GOT3 (cell line): ENCODE results near the gene ZNF32.

Experiments
- DNase-seq: peaks from one replicate; lab custom pipeline; 2025; ENCODE audit warnings: mixed read lengths; lab: John Stamatoyannopoulos, UW

ZNF32 gene, protein sequence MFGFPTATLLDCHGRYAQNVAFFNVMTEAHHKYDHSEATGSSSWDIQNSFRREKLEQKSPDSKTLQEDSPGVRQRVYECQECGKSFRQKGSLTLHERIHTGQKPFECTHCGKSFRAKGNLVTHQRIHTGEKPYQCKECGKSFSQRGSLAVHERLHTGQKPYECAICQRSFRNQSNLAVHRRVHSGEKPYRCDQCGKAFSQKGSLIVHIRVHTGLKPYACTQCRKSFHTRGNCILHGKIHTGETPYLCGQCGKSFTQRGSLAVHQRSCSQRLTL

DNA sequence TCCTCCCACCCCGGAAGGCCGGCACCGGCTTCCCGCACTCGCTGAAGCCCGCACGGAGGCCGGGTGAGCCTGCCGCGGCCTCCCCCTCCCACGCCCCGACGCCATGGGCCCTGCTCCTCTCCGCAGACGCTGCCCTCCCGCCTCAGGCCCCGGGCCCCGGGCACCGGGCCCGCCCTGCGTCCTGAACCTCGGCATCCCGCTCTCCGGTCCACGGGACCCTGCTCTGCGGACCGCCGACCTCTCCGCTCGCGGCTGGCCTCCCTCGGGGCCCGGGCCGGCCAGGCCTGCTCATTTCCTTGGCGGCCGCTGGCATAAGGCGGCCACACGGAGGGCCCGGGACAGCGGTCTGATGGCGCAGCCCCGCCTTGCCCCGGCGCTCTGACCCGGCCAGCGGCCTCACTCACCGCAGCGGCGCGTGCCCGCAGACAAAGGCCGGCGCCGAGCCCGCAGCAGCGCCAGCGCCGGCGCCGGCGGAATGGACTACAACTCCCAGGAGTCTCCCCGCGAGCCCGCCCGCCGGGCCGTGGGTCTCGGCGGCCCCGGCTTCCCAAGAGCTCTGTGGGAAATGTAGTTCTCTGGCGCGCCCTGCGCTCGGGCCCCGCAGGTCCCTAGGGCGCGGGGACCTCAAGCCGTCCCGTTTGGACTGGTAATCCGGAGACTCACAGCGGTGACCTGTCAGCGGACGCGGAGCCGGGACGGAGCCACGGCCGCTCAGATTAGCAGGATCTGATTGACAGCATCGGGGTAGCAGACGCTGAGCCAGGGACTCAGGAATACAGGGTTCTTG lies at the start of gene ZNF32:
Gene ZNF32 (minus strand): TSS at position 484 of the 787 bp plus-strand sequence. CDS start 2,748 bp downstream, outside the sequence.
- peak; percentile 29 for DNase-seq

DNA sequence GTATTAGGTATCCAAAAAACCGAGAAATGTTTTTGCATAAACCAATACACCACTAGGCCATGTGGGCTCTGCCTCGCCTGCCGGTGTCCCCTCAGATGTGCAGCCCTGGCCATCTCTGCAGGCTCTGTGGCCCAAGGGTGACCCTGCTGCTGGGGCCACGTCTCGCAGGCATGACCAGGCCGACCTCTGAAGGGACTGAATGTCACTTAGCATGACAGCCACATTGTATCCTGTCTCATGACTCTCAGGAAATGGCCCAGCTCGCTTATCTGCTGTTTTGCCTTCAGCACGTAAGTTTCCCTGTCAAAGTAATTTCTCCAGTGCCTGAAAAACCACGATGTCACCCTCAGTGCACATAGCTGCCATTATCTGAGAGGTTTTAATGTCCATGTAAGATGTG lies 49.5 kb upstream of the ZNF32 start:
- no peak for DNase-seq

GRCh38 chr10:43696909-43697483 lies 48.3 kb upstream of the ZNF32 start:
- DNase-seq, result no peak

DNA sequence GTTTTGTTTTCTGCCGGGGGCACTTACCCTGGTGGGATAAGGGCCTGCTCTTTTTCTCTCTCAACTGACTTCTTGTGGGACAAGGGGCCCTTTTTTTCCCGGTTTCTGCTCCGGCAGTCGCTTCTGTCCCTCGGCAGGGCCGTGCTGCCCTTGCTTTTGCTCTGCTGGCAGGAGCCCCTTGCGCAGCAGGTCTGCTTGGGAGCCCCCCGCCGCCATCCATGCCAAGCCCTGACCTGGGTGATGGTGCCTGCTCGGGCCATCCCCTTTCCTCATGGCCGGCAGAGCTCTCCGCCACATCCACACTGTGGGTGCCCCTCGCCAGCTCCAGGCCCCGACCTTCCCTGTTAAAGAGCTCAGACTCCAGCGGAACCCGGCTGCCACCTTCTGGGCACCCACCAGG lies 47.0 kb upstream of the ZNF32 start:
- DNase-seq, result no peak

- no peak for DNase-seq
Measured at GRCh38 chr10:43695321-43695720, 46.6 kb upstream of the ZNF32 start.

- DNase-seq, result no peak
Measured at GRCh38 chr10:43694526-43694925, 45.8 kb upstream of the ZNF32 start.

DNA sequence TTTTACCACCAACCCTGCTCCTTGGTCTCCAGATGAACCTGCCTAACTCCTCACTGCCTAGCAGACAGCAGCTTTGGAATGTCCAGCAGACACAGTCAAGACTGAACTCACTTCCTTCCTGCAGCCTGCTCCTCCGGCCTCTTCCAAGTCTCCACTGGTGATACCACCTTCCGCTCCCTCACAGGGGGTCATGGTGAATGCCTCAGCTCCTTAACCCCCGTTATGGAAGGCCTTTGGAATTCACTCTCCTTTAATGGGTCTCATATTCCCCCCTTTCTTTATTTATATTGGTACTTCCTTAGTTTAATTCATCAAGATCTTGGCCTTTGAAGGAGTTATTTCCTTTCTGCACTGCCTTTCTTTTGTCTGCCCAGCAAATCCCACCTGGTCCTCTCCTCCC lies 44.9 kb upstream of the ZNF32 start:
- no peak for DNase-seq

GRCh38 chr10:43692051-43692825 lies 43.6 kb upstream of the ZNF32 start:
- DNase-seq, result no peak

DNA sequence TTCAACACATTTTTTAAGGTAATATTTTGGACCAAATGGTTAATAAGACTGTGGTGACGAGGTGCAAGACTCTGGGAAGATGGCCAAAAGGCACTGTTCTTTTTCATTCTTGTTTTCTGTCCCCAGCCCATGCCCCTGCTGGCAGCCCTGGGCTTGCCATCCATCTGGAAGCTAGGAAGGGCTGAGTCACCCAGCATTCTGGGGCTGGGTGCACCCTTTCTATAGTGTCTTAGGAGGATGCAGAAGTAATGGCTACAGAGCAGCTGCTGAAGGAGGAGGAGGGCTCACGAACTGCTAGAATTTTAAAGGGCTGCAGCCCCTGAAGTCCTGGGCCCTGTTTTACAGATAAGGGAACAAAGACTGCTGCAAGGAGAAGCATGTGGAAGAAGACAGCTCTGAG lies 42.8 kb upstream of the ZNF32 start:
- no peak for DNase-seq

DNA sequence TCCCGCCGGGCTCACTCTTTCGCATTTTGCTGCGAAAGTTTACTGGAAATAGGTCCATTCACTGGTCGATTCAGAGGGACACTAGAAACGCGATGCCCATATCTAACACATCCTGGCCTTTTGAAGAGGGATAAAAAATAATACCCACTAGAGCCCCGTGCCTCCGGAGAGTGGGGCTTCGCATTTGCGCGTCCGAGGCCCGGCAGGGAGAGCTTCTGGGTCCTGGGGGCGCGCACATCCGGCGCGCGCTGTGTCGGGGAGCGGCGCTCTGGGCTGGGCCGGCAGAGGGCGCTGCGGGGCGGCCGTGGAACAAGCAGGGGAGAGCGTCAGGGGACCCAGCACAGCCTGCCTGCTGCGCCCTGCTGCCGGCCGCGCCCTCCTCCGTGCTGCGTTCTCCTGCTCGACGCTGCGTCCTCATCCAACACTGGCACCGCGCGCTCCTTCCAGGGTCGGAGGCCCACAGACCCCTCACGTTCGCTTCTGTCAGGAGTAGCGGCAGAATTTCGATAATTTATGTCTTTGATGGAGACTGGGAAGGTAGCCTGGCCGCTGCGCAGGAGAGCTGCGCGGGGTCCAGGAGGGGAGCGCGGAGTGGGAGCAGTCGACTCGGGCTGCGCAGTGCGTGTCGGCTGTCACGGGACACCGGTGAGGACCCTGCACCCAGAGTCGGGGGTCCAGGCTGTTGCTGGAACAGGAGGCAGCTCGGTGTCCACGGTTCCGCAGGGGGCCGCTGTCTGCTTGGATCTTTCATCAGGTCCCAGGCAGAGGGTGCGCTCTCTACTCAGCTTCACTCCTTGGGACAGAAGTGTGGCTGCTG lies 41.5 kb upstream of the ZNF32 start:
- no peak for DNase-seq

DNA sequence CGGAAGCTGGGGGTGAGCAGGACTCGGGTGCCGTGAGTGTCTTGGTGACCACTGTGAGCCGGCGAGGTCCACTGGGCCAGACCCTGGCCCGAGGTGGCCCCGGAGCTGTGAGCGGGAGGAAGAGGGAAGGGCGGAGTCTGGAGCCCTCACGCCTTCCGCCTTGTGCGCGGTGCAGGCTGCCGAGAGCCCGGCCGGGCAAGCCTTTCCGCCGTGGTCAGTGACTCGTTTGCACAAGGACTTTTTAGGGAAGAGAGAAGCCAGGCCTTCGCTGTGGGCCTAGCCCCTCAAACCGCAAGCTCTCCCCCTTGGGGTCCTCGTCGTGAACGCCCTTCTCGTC lies 40.9 kb upstream of the ZNF32 start:
- DNase-seq, result no peak

- no peak for DNase-seq
Measured at GRCh38 chr10:43689007-43689491, 40.4 kb upstream of the ZNF32 start.

GRCh38 chr10:43688348-43688892 lies 39.7 kb upstream of the ZNF32 start:
- no peak for DNase-seq

- DNase-seq, result no peak
Measured at GRCh38 chr10:43687373-43687772, 38.7 kb upstream of the ZNF32 start.

DNA sequence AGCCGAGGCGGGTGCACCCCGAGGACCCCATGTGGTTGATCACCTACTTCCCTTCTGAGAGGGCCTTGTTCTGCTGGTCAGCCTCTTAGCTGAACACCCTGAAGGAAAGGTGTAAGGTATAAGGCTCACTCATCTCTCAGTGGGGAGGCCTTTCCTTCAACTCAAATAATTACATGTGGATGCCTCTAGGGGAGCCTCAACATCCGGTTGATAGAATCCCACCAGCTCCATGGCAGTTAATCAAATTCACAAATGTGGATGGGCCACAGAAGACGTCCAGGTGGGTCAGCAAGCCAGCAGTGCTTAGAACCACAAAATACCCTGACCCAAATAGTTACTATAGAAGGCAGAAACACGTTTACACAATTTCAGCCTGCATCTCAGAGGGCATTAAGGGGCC lies 37.7 kb upstream of the ZNF32 start:
- DNase-seq, result no peak

DNA sequence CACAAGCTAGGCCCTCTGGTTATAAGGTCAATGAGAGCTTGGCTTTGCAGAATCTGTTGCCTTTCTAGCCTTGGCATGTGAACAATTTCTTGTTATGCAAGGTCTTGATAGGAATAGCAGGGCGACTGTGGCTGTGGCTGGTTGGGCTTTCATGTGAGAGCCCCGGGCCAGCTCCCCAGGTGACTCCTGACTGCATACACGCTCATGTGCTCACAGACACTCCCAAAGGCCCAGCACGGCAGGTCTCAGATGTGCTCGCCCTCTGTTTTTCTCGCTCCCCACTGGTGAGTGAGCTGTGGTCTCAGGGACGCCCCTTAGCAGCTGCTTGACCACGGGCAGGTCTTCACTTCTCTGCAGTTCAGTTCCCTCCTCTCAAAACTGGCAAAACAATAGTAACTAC lies 37.1 kb upstream of the ZNF32 start:
- DNase-seq, result no peak

DNA sequence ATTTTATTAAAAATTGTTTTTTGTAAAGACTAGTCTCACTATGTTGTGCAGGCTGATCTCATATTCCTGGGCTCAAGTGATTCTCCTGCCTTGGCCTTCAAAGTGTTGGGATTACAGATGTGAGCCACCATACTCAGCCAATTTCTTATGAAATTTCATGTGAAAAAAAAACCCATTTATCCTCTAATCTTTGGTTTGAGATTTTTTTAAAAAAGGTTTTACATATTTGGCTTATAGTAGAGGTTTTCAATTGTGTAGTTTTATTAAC lies 35.5 kb upstream of the ZNF32 start:
- DNase-seq, result no peak

- DNase-seq, result no peak
Measured at GRCh38 chr10:43683451-43684291, 35.0 kb upstream of the ZNF32 start.

DNA sequence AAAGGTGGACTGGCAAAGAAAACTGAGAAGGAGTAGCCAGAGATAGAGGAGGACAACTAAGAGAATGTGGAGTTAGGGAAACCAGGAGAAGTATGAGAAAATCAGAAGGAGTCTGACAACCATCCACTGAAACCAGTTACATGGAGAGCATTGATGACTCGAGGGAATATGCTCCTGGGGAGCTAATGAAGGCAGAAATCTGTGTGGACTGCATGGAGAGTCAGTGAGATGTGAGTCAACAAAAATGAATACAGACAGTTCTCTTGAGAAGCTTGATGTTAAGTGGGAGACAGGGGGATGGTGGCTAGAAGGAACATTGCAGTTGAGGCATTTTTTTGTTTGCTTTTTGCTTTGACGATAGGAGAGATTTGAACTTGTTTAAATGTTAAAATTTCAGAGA lies 34.3 kb upstream of the ZNF32 start:
- DNase-seq, result no peak

- no peak for DNase-seq
Measured at GRCh38 chr10:43681721-43682120, 33.0 kb upstream of the ZNF32 start.

DNA sequence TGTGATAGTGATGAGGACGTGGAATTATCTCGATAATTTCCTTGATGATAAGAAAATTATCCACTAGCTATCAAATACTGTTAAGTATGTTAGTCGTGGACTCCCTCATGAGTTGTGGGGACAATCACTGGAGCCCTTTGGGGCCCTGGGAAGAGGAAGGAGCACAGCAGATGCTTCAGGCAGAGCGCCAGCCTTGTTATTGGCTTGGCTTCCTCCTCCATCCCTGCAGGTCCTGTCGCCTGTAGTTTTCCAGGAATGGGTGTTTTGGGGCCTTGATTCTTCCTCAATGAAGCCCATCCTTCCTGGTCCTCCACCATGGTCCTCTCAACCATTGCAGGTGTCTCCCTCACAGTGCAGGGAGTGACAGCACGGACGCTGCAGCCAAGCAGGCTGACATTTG lies 32.5 kb upstream of the ZNF32 start:
- no peak for DNase-seq
